Ovary (tissue), 9 donors: ENCODE data around the gene PCSK5. TPM values are rescaled to one million over a fixed set of nuclear protein-coding genes. Genes with fewer than 3 reads are reported as not detected.

Experiments
- DNase-seq, 5 donors: peaks; one replicate each; pipeline ENCODE4 v3.0.0-alpha.2; 2019 to 2020
- H3K27ac ChIP-seq, 2 donors: fragments of 200-600 bp; one replicate each; pipeline versions ENCODE4 v1.5.1 to v1.8.0; 2019 to 2022
- H3K27me3 ChIP-seq: fragments of 200-600 bp; one replicate; pipeline ENCODE4 v1.8.0; 2022
- H3K36me3 ChIP-seq: fragments of 200-600 bp; sonication (generic); one replicate; pipeline ENCODE4 v1.5.1; 2019
- H3K4me1 ChIP-seq: one replicate; pipeline ENCODE4 v1.8.1; 2013; ENCODE audit warnings: mild to moderate bottlenecking, moderate library complexity; ENCODE audit not compliant: insufficient read depth
- H3K4me3 ChIP-seq: fragments of 200-600 bp; sonication (generic); one replicate; pipeline ENCODE4 v1.5.1; 2017
- H3K9me3 ChIP-seq, 2 donors: fragments of 200-600 bp in 1 of 2; sonication (generic) in 1 of 2; one replicate each; pipeline versions ENCODE4 v1.5.1 to v1.8.1; 2013 to 2019; ENCODE audit warnings: mild to moderate bottlenecking in 1 of 2, moderate library complexity in 1 of 2
- CTCF ChIP-seq, 3 donors: fragments of 450-650 bp in 2 of 3; fragments of 200-600 bp in 1 of 3; IDR thresholded peaks; one replicate each; pipeline versions ENCODE4 v1.5.1 to v1.8.0; 2016 to 2022; ENCODE audit warnings: antibody characterized with exemption in 3 of 3, mild to moderate bottlenecking in 1 of 3
- EP300 ChIP-seq: sonication (generic); formaldehyde crosslinking; IDR thresholded peaks from one replicate; pipeline ENCODE4 v1.6.1; 2017; ENCODE audit warnings: antibody characterized with exemption
- POLR2A ChIP-seq: fragments of 450-650 bp; IDR thresholded peaks from one replicate; pipeline ENCODE4 v1.6.1; 2017; ENCODE audit warnings: antibody characterized with exemption, mild to moderate bottlenecking, moderate library complexity
- WGBS, 3 donors: extraction: QIAGEN DNeasy Blood & Tissue Kit in 1 of 3; methylation state at CpG; one replicate each; pipeline versions ENCODE4 v1.1.5 to v1.1.7; 2013 to 2017; 5-methylcytosine and 5-hydroxymethylcytosine counted together
- intact Hi-C, 4 donors: fragments of 100-400 bp; cut with DNase I; formaldehyde crosslinking; loops; one replicate each; pipeline versions ENCODE4 v1.11.0 to v1.15.1; 2022 to 2023
- polyA plus RNA-seq, 2 donors: library from polyadenylated mRNA; stranded (reverse); fragments of 200-250 nt in 1 of 2; fragments of 350-450 nt in 1 of 2; fragmentation: Illumina TruSeq in 1 of 2; extraction: RNeasy Lipid Tissue Mini Kit (QIAGEN cat#74804) in 1 of 2; gene quantifications; one replicate each; pipeline ENCODE4 v1.2.3, GENCODE V29; 2013 to 2014
- total RNA-seq, 7 donors: library from RNA; depleted of rRNA in 2 of 7; stranded (reverse); fragments of >200 nt in 2 of 7; fragmentation: NEBNext Ultra II Directional in 3 of 7; extraction: Animal tissue kit (Norgen Biotek cat#: 25700) in 3 of 7; gene quantifications; one replicate each; pipeline versions ENCODE4 v1.1.0 to v1.2.4, GENCODE V29; 2016 to 2023
- donor health status: DM: no; HTN: no; CAD: no; lungs with moderate emphysema.
- donor health status: DM: no; HTN: no; CAD: no.
- donor health status: Bipolar disorder and iron deficiency.
- donor health status: DM: yes; HTN: yes; CAD: no.
- donor health status: DM: no; HTN: no; CAD: no.
- donor health status: DM: yes; HTN: yes; CAD: no.

Gene PCSK5
- total and polyA plus RNA-seq, 9 donors, result 12.7 to 41.8 (median 28.3) TPM

- Histone ChIP-seq H3K36me3 (no peaks in the 10 kb centered on the region), H3K4me3 (no peak overlapping the region), H3K27me3 (no peaks in the 10 kb centered on the region), H3K4me1 (peaks cover 4% of the 10 kb centered on the region), H3K27ac (no peak overlapping the region), H3K9me3 (no peaks in the 10 kb centered on the region)
- DNase-seq, result peak in 1 of 5 donors; percentile 29
- intact Hi-C loops, result no loop called here
- TF ChIP-seq EP300 (no peak), CTCF (IDR thresholded peaks at IDR 0.05) (no peak), POLR2A (no peak)
- WGBS, 3 donors, result 91 to 97% (median 97%) methylated on average over 13 of the region's 13 CpGs
Measured at GRCh38 chr9:76396597-76396996, 506.1 kb downstream of the PCSK5 start.

GRCh38 chr9:76399856-76400255, 509.4 kb downstream of the PCSK5 start:
- H3K4me3 ChIP-seq, result no peak overlapping the region
- no peaks in the 10 kb centered on the region for H3K9me3 ChIP-seq
- intact Hi-C loops, result loop anchor here in 1 of 4 donors (10.0 kb wide), 1 partner anchor 305 kb away; no protein-coding TSS in a partner anchor
- H3K36me3 ChIP-seq, result no peaks in the 10 kb centered on the region
- TF ChIP-seq EP300, result no peak
- no peak for TF ChIP-seq CTCF (IDR thresholded peaks at IDR 0.05)
- TF ChIP-seq POLR2A, result no peak
- peaks cover 2% of the 10 kb centered on the region for H3K4me1 ChIP-seq
- H3K27ac ChIP-seq, result no peak overlapping the region
- no peak for DNase-seq
- 78 to 82% (median 80%) methylated on average over 1 of the region's 1 CpG for WGBS, 3 donors
- no peaks in the 10 kb centered on the region for H3K27me3 ChIP-seq

GRCh38 chr9:76400534-76401096, 510.1 kb downstream of the PCSK5 start:
- WGBS, 3 donors, result 50 to 58% (median 54%) methylated on average over 1 of the region's 1 CpG
- Histone ChIP-seq H3K4me1 (no peaks in the 10 kb centered on the region), H3K4me3 (no peak overlapping the region), H3K36me3 (no peaks in the 10 kb centered on the region), H3K9me3 (no peaks in the 10 kb centered on the region), H3K27me3 (no peaks in the 10 kb centered on the region), H3K27ac (no peak overlapping the region)
- no peak for DNase-seq
- TF ChIP-seq EP300, result no peak
- TF ChIP-seq CTCF (IDR thresholded peaks at IDR 0.05), result no peak
- no peak for TF ChIP-seq POLR2A
- intact Hi-C loops, result loop anchor here in 1 of 4 donors (10.0 kb wide), 1 partner anchor 304 kb away; no protein-coding TSS in a partner anchor

- Histone ChIP-seq H3K9me3 (no peaks in the 10 kb centered on the region), H3K27ac (no peak overlapping the region), H3K27me3 (no peaks in the 10 kb centered on the region), H3K4me1 (no peaks in the 10 kb centered on the region), H3K4me3 (no peak overlapping the region), H3K36me3 (no peaks in the 10 kb centered on the region)
- intact Hi-C loops, result loop anchor here in 1 of 4 donors (10.0 kb wide), 1 partner anchor 304 kb away; no protein-coding TSS in a partner anchor
- DNase-seq, result no peak
- no peak for TF ChIP-seq CTCF (IDR thresholded peaks at IDR 0.05)
- TF ChIP-seq POLR2A, result no peak
- no peak for TF ChIP-seq EP300
- 85 to 90% (median 88%) methylated on average over 2 of the region's 2 CpGs for WGBS, 3 donors
Measured at GRCh38 chr9:76401176-76401575, 510.7 kb downstream of the PCSK5 start.
